HG03558 (cell line): ENCODE results near the gene ZNF578.
"Not testable (repeated sequence)": the region's sequence is repeated elsewhere in the genome, so short reads cannot be mapped to it uniquely, and the experiment has no call there.

Experiments used
- ATAC-seq: cut with Tn5 transposase; IDR thresholded peaks from one replicate; pipeline ENCODE4 v1.9.1; 2021; ENCODE audit warnings: moderate number of reproducible peaks; ENCODE audit not compliant: unreplicated experiment; ENCODE audit errors: extremely low read depth

The ZNF578 gene

DNA sequence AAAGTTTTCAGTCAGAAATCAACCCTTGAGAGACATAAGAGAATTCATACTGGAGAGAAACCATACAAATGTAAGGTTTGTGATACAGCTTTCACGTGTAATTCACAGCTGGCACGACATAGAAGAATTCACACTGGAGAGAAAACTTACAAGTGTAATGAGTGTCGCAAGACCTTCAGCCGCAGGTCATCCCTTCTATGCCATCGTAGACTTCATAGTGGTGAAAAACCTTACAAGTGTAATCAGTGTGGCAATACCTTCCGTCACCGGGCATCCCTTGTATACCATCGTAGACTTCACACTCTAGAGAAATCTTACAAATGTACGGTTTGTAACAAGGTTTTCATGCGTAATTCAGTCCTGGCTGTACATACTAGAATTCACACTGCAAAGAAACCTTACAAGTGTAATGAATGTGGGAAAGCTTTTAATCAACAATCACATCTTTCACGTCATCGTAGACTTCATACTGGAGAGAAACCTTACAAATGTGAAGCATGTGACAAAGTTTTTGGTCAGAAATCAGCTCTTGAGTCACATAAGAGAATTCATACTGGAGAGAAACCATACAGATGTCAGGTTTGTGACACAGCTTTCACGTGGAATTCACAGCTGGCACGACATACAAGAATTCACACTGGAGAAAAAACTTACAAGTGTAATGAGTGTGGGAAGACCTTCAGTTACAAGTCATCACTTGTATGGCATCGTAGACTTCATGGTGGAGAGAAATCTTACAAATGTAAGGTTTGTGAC, 101.0 kb downstream of the ZNF578 start:
- ATAC-seq: no peak

DNA sequence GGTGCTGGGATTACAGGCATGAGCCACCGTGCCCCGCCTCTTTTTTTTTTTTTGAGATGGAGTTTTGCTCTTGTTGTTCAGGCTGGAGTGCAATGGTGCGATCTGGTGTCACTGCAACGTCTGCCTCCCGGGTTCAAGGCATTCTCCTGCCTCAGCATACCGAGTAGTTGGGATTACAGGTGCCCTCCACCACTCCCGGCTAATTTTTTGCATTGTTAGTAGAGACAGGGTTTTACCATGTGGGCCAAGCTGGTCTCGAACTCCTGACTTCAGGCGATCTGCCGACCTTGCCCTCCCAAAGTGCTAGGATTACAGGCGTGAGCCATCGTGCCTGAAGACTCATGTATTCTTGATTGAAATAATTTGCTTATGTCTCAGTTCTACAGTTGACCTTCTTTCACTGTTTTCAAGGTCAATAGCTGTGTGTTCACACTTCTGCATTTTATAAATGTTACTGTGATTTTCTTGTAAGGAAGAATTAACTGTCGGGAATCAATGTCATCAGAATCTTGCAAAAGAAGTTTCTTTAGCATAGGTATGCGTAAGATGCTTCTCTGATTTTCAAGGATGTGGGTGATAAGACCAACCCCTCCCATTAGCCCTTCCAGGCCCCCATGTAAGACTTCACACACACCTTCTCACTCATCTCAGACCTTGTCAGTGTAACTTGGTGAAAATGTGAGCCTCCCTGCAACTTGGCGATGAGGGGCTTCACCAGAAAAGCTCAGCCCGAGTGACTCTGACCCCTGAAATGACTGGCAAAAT, 104.1 kb downstream of the ZNF578 start:
- no peak for ATAC-seq

DNA sequence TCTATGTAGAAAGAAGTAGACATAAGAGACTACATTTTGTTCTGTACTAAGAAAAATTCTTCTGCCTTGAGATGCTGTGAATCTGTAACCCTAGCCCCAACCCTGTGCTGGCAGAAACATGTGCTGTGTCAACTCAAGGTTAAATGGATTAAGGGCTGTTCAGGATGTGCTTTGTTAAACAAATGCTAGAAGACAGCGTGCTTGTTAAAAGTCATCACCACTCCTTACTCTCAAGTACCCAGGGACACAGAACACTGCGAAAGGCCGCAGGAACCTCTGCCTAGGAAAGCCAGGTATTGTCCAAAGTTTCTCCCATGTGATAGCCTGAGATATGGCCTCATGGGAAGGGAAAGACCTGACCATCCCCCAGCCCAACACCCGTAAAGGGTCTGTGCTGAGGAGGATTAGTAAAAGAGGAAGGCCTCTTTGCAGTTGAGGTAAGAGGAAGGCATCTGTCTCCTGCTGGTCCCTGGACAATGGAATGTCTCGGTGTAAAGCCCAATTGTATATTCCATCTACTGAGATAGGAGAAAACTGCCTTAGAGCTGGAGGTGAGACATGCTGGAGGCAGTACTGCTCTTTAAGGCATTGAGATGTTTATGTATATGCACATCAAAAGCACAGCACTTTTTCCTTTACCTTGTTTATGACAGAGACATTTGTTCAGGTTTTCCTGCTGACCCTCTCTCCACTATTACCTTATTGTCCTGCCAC, 105.5 kb downstream of the ZNF578 start:
- not testable (repeated sequence) for ATAC-seq

DNA sequence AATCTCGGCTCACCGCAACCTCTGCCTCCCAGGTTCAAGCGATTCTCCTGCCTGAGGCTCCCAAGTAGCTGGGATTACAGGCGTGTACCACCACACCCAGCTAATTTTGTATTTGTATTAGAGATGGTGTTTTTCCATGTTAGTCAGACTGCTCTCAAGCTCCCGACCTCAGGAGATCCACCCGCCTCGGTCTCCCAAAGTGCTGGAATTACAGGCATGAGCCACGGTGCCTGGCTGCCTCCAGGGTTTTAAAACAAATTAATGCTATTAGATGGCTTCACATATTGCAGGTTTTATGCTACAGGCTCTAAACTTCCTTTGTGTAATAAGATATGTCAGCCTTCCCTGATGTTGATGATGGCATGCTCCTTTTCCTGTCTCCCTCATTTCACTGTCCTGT, 108.3 kb downstream of the ZNF578 start:
- not testable (repeated sequence) for ATAC-seq
